HG02973 (cell line): ENCODE measurements around the gene NADK.

Source experiments
- ATAC-seq: cut with Tn5 transposase; IDR thresholded peaks from one replicate; pipeline ENCODE4 v1.9.1; 2021; ENCODE audit warnings: moderate library complexity; ENCODE audit not compliant: unreplicated experiment

Gene NADK

GRCh38 chr1:1786836-1787605 lies 8.8 kb upstream of the NADK start:
- ATAC-seq = no peak

- ATAC-seq = no peak
Measured at GRCh38 chr1:1785666-1786065, 7.4 kb upstream of the NADK start.

- ATAC-seq = no peak
Measured at GRCh38 chr1:1784933-1785332, 6.7 kb upstream of the NADK start.

GRCh38 chr1:1783320-1783719 lies 5.0 kb upstream of the NADK start:
- no peak for ATAC-seq

- ATAC-seq = no peak
Measured at GRCh38 chr1:1782399-1783221, 4.3 kb upstream of the NADK start.

GRCh38 chr1:1781526-1781903 lies 3.2 kb upstream of the NADK start:
- ATAC-seq = no peak

- no peak for ATAC-seq
Measured at GRCh38 chr1:1780598-1781525, 2.6 kb upstream of the NADK start.

- ATAC-seq = no peak
Measured at GRCh38 chr1:1779691-1780597, 1.7 kb upstream of the NADK start.

GRCh38 chr1:1779320-1779675 lies 1.0 kb upstream of the NADK start:
- no peak for ATAC-seq

GRCh38 chr1:1778663-1779319 lies 521 bp upstream of the NADK start:
- peak; percentile 57 for ATAC-seq

GRCh38 chr1:1777583-1777899 lies 729 bp downstream of the NADK start:
- ATAC-seq = no peak

- ATAC-seq = no peak
Measured at GRCh38 chr1:1776672-1777582, 1.3 kb downstream of the NADK start.

GRCh38 chr1:1775327-1776226 lies 2.7 kb downstream of the NADK start:
- no peak for ATAC-seq

GRCh38 chr1:1773874-1774273 lies 4.4 kb downstream of the NADK start:
- no peak for ATAC-seq

- ATAC-seq = no peak
Measured at GRCh38 chr1:1771096-1771495, 7.2 kb downstream of the NADK start.

GRCh38 chr1:1770102-1770501 lies 8.2 kb downstream of the NADK start:
- no peak for ATAC-seq

- ATAC-seq = no peak
Measured at GRCh38 chr1:1768249-1768992, 9.8 kb downstream of the NADK start.
